Activated CD8-positive, alpha-beta memory T cell treated with anti-CD3 and anti-CD28 coated beads, Interleukin-2, amount 50 U/mL, for 48 hours (primary cell): ENCODE data around the gene TLR6.
A peak's percentile ranks its signal among the peaks of the same experiment; 100 is the strongest.

Experiments used
- DNase-seq: peaks from one replicate; pipeline ENCODE4 v3.0.0-alpha.2; 2020

The TLR6 gene

DNA sequence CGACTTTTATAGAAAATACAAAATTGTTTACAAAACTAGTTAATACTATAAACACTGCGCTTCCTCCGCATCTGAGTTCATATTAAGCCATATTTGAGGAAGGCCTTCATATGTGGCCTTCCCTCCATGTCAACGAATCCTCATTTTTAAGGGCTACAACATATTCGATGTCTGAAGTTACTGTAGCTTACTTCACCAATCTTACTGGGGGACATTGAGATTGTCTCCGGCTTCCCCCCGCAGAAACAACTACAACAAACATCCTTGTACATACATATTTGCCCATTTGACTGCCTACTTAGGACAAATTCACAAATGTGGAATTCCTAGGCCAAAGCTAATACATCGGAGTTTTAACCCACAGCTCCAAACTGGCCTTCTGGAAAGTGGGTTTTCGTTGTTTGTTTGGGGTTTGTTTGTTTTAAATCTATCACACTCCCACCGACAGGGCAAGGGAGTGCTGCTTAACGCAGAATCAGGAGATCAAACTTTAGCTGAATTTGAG, 10.4 kb upstream of the TLR6 start:
- no peak for DNase-seq

DNA sequence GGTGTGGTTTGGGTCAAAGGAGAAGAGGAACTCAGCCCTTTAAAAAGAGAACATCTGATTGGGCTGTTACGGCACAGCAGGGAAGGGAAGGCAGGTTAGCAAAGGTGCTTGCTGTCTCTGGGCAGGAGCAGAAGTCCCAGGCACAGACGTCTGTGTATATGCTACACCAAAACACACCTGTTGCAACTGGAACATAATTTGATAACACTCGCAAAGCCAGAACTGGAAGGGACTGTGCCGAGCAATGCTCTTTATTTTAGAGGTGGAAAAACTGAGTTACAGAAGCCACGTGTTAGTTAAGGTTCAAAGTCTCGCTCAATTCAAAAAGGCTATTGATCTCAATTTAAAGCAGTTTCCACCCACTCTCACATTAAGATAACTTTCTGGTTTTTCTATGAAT, 8.8 kb upstream of the TLR6 start:
- no peak for DNase-seq

DNA sequence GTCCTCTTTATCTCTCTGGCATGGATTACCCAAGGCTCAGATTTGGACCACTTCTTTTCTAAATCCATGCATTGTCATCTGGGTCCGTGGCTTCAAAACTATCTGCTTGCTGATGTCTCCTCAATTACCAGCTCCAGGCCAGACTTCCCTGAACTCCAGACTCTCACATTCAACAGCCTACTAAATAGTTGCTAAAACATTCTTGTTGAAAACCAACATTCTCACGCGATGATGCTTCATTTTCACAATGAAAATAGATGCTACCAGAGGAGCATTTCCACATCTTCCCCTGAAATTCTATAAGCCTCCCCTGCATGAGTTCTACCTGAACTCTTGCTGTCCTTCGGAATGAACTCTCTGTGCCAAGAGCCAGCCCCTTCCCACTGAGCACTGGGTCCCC, 5.2 kb upstream of the TLR6 start:
- DNase-seq: no peak

DNA sequence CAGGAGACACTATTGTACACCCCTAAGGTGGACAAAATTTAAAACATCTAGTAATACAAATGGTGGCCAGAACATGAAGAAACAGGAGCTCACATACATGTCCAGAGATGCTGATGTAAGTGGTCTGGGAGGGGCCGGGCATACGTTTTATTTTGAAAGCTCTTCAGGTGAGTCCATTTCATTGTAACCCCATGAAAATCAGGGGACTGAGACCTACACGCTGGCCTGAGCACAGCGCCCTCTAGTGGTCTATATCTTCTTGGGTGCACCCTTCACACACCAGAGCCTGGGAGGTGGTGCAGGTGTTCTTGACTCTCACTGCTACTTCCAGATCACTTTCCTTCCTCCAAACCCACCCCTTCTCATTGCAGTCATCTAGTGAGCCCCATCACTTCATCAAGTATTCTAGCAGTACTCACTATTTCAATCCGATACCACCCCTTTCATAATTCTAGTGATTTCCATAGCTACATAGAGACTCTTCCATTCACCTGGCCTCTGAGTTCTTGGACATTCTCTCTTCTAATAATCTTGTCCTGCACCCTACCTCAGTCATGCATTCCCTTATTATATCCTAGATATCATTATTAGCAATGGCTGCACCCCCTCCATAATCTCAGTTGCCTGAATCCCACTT, 4.3 kb upstream of the TLR6 start:
- DNase-seq: peak; percentile 79

DNA sequence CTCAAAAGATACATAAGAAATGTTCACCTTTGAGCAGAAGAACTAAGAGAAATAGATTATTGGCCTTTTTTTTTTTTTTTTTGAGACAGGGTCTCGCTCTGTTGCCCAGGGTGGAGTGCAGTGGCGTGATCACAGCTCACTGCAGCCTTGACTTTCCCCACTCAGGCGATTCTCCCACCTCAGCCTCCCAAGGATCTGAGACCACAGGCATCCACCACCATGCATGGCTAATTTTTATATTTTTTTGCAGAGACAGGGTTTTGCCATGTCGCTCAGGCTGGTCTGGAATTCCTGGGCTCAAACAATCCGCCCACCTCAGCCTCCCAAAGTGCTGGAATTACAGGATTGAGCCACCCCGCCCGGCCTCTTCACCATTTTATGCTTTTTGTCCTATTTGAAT, 2.9 kb upstream of the TLR6 start:
- DNase-seq: no peak

DNA sequence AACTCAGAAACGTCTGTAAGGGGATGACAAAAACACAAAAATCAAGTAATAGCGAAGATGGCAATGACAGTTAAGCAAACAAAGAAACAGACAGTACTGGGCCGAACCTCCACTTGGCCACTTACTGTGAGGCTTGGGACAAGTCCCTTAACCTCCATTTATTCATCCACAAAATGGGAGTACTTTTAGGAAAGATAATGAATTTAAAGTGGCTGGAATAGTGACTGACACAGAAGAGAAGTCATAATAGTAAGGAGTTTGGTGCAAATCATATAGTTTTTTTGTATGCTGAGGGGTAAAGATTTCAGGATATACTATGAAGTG, 1.4 kb upstream of the TLR6 start:
- DNase-seq: no peak

DNA sequence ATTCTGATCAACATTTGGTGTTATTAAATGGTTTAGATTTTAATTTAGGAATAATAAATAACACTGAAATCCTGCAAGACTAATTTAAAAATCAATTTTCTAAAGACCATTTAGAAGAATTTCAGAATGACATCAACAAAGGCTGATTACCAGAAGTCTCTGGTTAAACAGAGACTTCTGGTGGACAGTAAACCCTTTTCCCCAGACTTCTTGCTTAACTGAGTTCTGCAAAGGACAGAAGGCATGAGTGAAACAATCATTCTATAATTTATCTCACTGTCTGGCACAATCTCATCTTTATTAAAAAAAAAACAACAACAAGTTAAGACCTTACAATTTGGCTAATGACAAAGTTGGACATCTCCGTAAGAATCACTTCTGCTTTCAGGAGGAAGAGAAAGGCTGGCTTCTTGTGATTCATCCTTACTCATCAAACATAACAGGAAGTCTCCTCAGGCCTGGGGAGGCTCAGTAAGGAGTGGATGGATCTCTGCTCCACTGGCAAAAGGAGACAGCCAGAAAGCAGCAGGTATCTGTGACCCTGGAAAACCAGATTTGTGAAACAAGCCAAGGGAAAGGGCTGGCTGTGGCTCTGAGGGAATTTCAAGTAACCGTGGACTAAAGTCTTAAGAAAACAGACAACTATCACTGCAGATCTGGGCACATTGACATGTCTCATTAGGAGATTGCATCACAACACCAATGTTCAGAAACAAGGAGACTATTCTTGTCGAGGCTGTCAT, 908 bp upstream of the TLR6 start:
- peak; percentile 66 for DNase-seq

DNA sequence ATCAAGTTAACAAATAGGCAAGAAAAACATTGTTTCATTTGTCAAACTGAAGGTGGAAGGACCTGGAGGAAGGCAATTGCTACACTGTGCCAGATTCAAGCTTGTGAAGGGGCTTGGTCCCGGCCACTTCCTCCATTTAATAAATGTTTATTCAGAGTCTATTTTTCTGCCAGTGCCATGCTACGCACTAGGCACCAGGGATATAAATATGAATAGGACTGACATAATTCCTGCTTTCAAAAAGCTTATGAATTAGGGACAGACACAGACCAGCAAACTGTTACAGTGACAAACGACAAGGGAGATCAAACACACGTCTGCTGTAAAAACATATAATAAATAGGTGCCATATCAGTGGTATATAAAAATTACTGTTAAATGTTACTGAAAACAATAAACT, 571 bp downstream of the TLR6 start:
- no peak for DNase-seq

DNA sequence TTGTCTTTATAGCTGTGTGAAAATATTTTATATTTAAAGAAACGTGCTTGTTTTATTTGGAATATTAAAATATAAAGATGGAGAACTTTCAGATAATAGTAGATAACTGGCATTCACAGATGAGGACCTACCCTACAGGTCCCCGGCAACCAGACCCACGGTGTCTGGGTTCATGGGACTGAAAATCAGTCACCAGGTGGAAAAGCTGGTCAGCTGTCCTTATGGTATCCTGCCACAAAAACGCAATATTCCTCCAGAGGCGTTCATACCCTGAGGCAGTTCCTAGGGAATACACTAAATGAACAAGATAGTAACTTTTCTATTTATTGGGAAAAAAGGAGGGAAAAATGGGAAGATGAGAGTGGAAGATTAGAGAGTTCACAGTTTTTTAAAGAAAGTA, 1.2 kb downstream of the TLR6 start:
- no peak for DNase-seq

DNA sequence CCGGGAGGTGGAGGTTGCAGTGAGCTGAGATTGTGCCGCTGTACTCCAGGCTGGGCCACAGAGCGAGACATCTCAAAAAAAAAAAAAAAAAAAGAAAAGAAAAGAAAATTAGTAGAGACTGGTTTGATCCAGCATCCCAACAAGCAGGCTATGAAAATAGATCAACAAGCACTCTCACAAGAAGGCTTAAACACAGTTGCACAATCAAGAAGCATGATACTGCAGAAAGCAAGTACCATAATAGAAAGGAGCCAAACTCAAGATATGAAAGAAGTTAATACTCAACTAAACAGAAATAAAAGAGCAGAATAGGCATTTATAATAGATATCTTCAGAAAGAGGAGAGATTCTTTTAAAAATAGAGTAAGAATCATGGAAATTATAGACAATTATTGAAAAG, 10.6 kb downstream of the TLR6 start:
- no peak for DNase-seq

DNA sequence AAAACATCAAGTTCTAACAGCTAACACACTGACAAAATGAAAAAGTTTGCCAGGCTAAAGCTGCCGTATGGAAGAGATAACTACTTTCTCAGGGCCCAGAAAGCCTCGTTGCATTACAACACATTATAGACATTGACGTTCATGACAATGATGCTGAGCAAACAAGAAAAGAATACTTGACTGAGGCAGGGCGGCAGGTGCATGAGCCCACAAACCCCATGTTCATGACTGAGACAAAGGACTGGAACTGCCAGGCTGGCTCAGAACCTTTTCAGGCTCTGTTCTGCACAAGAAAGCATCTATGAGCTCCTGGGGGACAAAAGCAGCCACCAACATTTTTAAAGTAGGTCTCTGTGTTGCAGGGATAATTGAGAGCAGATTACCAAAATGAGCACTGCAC, 13.6 kb downstream of the TLR6 start:
- no peak for DNase-seq

DNA sequence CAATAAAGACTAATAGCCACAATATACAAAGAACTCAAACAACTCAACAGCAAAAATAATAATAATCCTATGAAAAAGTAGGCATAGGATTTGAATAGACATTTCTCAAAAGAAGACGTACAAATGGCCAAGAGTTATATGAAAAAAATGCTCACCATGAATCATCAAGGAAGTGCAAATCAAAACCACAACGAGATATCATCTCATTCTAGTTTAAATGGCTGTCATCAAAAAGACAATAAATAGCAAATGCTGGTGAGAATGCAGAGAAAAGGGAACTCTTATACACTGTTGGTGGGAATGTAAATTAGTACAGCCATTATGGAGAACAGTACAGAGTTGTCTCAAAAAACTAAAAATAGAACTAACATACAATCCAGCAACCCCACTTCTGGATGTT, 18.8 kb downstream of the TLR6 start:
- DNase-seq: no peak

DNA sequence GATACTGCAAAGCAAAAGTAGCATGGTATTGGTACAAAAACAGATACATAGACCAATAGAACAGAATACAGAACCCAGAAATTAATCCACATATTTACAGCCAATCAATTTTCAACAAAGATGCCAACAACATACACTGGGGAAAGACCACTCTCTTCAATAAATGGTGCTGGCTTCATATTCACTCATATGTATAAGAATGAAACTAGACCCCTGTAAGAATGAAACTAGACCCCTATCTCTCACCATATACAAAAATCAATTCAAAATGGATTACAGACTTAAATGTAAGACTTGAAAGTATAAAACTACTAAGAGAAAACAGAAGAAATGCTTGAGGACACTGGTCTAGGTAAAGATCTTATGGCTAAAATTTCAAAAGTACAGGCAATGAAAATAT, 19.3 kb downstream of the TLR6 start:
- DNase-seq: no peak

DNA sequence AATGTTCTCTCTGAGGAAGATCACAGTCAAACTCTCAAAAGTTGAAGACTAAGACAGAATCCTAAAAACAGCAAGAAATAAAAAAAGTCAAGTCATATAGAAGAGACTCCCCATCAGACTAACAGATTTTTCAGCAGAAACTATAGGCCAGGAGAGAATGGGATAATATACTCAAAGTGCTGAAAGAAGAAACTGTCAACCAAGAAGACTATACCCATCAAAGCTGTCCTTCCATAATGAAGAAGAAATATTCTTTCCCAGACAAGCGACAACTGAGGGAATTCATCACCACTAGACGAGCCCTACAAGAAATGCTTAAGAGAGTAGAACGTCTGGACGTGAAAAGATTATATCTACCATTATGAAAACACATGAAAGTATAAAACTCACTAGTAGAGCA, 22.0 kb downstream of the TLR6 start:
- no peak for DNase-seq

DNA sequence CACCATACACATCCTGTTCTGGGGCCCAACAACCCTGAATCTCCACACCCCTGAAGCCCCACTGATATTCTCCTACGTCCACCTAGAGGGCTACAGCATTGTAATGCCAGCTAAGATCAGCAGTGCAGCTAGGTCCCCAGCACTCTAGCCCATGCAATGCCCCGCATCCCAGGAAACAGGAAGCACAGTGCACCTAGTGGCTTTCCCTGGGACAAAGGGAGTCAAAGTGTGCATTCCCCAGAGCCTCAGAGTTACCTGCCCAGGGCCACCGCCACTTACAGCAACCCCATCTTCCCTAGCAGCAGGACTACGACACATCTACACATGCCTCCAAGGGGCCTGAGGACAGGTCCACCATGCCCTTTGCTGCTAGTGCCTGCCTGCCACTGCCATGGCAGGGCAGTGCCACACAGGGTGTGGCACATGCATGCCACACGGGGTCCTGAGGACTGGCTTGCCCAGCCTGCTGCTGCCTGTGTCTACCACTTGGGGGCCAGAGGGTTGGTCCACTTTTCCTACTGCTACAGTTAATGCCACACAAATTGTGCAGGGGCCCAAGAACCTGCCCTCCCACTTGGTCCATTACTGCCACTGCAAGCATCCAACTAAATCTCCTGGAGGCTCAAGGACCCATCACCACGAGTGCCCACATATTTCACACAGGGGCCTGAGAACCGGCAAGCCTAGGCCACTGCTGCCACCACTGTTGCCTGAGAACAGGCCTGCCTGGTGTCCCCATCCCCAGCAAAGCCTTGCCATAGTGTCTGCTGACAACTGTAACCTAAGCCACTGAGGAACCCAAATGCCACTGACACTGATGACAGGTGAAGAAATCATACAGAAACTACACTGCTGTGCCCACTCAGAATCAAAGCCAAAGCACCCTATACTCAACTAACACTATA, 23.7 kb downstream of the TLR6 start:
- no peak for DNase-seq

DNA sequence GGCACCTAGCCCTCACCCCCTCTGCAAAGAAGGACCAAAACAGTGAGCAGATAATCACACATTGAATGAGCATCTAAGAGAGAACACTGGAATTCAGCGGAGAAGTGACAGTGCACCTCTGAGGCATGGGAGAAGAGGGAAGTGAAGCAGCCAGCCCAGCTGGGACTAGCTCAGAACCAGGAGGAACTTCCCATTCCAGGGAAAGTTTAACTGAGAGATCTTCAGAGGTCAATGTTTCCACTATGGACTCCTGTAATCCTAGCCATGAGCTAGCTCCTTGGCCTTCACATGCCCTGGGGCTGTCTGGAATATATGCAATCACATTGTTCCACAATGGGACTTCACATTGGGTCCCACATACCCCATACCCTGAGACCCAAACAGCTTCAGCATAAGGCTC, 24.4 kb downstream of the TLR6 start:
- DNase-seq: no peak

DNA sequence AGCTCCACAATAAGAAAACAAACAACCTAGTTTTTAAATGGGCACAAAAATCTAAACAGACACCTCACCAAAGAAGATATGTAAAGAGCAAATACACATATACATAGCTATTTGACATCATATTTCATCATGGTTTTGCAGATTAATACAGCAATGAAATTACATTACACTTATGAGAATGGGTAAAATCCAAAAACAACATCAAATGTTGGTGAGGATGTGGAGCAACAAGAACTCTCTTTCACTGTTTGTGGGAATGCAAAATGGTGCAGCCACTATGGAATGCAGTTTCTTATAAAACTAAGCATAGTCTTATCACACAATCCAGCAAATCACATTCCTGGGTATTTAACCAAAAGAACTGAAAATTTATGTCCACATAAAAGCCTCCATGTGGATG, 25.0 kb downstream of the TLR6 start:
- no peak for DNase-seq

DNA sequence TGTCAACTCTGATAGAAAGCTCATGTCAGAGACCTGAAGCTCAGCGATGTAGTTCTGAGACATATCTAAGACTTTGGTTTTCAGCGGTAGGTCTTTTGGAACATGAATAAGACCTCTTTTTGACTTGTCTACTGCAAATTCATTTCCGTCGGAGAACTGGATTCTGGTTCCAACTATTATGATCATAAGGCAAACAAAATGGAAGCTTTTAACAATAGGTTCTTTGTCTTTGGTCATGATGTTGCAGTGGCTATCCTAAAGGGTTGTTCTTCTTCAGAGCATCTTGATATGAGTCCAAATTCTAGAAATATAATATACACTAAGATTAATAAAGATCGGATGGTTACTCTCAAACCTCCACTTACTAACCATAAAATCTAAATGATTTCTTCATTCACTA, 27.4 kb downstream of the TLR6 start:
- no peak for DNase-seq

DNA sequence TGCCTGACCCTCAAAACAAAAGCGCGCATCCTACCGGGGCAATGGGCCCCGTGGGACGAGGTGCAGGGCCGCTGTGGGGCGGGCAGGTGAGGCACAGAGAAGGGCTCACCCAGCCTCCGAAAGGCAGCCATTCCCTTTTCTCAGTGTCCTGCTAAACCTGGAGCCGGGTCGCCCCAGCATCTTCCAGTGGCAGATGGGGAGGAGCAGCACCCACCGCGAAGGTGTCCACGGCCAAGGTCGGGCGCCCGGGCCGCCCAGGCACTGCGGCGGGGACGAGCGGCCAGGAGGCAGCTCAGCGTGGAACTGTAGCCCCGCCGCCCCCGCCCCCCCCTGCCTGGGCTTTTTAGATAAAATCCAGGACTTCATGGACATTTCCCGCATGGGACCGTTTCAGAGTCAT, 32.9 kb downstream of the TLR6 start:
- DNase-seq: no peak

DNA sequence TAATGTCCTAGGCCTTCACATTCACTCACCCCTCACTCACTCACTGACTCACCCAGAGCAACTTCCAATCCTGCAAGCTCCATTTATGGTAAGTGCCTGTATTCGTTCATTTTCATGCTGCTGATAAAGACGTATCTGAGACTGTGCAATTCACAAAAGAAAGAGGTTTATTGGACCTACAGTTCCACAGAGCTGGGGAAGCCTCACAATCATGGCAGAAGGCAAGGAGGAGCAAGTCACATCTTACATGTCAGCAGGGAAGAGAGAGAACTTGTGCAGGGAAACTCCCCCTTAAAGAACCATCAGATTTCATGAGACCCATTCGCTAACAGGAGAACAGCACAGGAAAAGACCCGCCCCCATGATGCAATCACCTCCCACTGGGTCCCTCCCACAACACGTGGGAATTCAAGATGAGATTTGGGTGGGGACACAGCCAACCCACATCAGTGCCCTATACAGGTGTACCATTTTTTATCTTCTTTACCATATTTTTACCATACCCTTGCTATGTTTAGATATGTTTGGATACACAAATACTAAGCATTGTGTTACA, 33.8 kb downstream of the TLR6 start:
- DNase-seq: no peak

DNA sequence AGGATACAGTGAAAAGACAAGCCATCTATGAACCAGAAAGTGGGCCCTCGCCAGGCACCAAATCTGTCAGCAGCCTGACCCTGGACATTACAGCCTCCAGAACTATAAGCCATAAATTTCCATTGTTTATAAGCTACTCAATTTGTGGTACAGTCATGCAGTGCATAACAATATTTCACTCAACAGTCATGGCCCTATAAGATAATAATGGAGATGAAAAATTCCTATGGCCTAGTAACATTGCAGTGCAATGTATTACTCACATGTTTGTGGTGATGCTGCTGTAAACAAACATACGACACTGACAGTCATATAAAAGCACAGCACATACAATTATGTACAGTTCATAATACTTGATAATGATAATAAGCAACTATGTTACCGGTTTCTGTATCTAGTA, 34.9 kb downstream of the TLR6 start:
- no peak for DNase-seq

DNA sequence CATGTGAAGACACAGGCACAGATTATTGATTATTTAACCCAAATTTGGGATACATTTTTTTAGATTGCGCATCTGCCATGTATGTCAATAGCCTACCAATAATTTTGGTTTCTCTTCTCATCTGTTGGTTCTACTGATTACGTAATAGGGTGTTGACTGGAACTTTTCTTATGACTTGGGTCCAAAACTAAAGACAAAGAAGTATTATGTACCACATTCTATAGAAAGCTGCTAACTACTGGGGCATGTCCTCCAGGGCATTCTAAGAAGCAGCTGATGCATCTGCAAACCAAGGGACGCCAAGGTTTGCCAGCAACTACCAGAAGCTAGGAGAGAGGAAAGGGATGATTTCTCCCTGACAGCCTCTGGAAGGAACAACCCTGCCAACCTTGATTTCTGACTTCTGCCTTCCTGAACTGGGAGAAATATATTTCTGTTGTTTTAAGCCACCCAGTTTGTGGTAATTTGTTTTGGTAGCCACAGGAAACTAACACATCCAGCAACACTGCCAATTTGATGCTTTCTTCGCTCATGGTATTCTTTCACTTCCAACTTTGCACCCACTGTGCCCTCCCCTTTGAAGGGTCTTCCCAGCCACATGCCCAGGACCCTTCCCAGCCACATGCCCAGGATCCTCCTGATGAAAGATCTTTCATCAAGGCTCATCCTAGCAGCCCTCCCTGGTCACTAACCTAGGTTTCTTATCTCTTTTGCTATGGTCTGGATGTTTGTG, 36.1 kb downstream of the TLR6 start:
- no peak for DNase-seq

DNA sequence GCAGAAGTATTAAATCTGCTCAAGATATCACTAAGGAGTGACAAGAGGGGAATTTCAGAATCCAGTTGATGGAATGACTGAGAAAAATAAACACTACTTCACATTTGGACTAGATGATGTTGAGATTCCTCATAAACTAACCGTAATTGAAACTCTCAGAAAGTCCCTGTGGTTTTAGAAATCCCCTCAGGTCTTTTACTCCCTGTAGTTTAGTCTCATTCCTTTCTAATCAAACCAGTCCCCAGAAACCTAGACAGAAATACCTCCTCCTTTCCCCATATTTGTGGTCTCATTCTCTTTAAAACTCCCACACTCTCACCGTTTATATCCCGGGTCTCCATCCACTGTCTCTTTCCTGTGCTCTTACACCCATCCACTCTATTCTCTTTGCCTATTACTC, 37.0 kb downstream of the TLR6 start:
- no peak for DNase-seq
